ENCODE measurements around the gene HSF2BP. TPM values are rescaled to one million over a fixed set of nuclear protein-coding genes. Genes with fewer than 3 reads are reported as not detected.

Gene HSF2BP
- total RNA-seq, 1 experiment from 2014 or later, result 10.9 TPM

GRCh38 chr21:43605320-43606215, 53.7 kb downstream of the HSF2BP start:
- ChIA-PET POLR2A (no interaction called here), CTCF (no interaction called here)
- no TSS peak for BruUV-seq (replicated peaks)
- no peak for TF ChIP-seq CTCF (IDR thresholded peaks at IDR 0.05; ENCODE audit: insufficient read depth in 1 of 2, low read depth in 1 of 2, low read length in 1 of 2, severe bottlenecking in 1 of 2, unreplicated experiment in 1 of 2)
- Histone ChIP-seq H3K9me3 (0 out of 2 replicates have a peak, but pooled peaks cover 4% of the 10 kb centered on the region), H3K4me1 (peaks cover 28% of the 10 kb centered on the region), H3K4me3 (ENCODE audit: low read depth, low read length) (no peak overlapping the region), H3K27me3 (replicated peaks; ENCODE audit: control insufficient read depth, insufficient read depth, low read length) (no peaks in the 10 kb centered on the region), H3K36me3 (ENCODE audit: control insufficient read depth, insufficient read depth, low read length) (no peaks in the 10 kb centered on the region)
- no peaks in the 10 kb centered on the region for H3K27me3 Mint-ChIP-seq (ENCODE audit: insufficient read depth, unreplicated experiment)
- H3K4me1 Mint-ChIP-seq (ENCODE audit: low read depth, unreplicated experiment), result peaks cover 16% of the 10 kb centered on the region
- no peak for DNase-seq
- intact Hi-C loops (cut with micrococcal nuclease; ENCODE audit: unreplicated experiment), result no loop called here
- H3K36me3 Mint-ChIP-seq (ENCODE audit: insufficient read depth, unreplicated experiment), result peaks cover 5% of the 10 kb centered on the region
- H3K4me3 Mint-ChIP-seq (ENCODE audit: unreplicated experiment), result no peak overlapping the region
- no peaks in the 10 kb centered on the region for H3K9me3 Mint-ChIP-seq (ENCODE audit: unreplicated experiment)
- no peak overlapping the region for H3K27ac Mint-ChIP-seq (ENCODE audit: unreplicated experiment)

GRCh38 chr21:43604505-43605204, 54.6 kb downstream of the HSF2BP start:
- H3K27ac Mint-ChIP-seq (ENCODE audit: unreplicated experiment), result no peak overlapping the region
- Histone ChIP-seq H3K4me1 (peaks cover 19% of the 10 kb centered on the region; the same call in 1 of the 2 replicates), H3K4me3 (ENCODE audit: low read depth, low read length) (no peak overlapping the region), H3K36me3 (ENCODE audit: control insufficient read depth, insufficient read depth, low read length) (no peaks in the 10 kb centered on the region), H3K27me3 (replicated peaks; ENCODE audit: control insufficient read depth, insufficient read depth, low read length) (no peaks in the 10 kb centered on the region), H3K9me3 (0 out of 2 replicates have a peak, but pooled peaks cover 4% of the 10 kb centered on the region)
- CTCF ChIA-PET, result no interaction called here
- no peak for DNase-seq
- intact Hi-C loops (cut with micrococcal nuclease; ENCODE audit: unreplicated experiment), result no loop called here
- POLR2A ChIA-PET, result no interaction called here
- H3K9me3 Mint-ChIP-seq (ENCODE audit: unreplicated experiment), result no peaks in the 10 kb centered on the region
- H3K36me3 Mint-ChIP-seq (ENCODE audit: insufficient read depth, unreplicated experiment), result peaks cover 5% of the 10 kb centered on the region
- peaks cover 9% of the 10 kb centered on the region for H3K4me1 Mint-ChIP-seq (ENCODE audit: low read depth, unreplicated experiment)
- TF ChIP-seq CTCF (IDR thresholded peaks at IDR 0.05; ENCODE audit: insufficient read depth in 1 of 2, low read depth in 1 of 2, low read length in 1 of 2, severe bottlenecking in 1 of 2, unreplicated experiment in 1 of 2), result no peak
- H3K4me3 Mint-ChIP-seq (ENCODE audit: unreplicated experiment), result no peak overlapping the region
- no peaks in the 10 kb centered on the region for H3K27me3 Mint-ChIP-seq (ENCODE audit: insufficient read depth, unreplicated experiment)
- BruUV-seq (replicated peaks), result no TSS peak

GRCh38 chr21:43603641-43604504, 55.4 kb downstream of the HSF2BP start:
- Histone ChIP-seq H3K4me1 (peaks cover 18% of the 10 kb centered on the region), H3K27me3 (replicated peaks; ENCODE audit: control insufficient read depth, insufficient read depth, low read length) (no peaks in the 10 kb centered on the region), H3K36me3 (ENCODE audit: control insufficient read depth, insufficient read depth, low read length) (no peaks in the 10 kb centered on the region), H3K9me3 (0 out of 2 replicates have a peak, but pooled peaks cover 4% of the 10 kb centered on the region), H3K4me3 (ENCODE audit: low read depth, low read length) (no peak overlapping the region)
- DNase-seq, result peak in 1 of 2 experiments; percentile 43
- no TSS peak for BruUV-seq (replicated peaks)
- Mint-ChIP-seq H3K27ac (ENCODE audit: unreplicated experiment) (no peak overlapping the region), H3K36me3 (ENCODE audit: insufficient read depth, unreplicated experiment) (peaks cover 5% of the 10 kb centered on the region), H3K9me3 (ENCODE audit: unreplicated experiment) (no peaks in the 10 kb centered on the region), H3K27me3 (ENCODE audit: insufficient read depth, unreplicated experiment) (no peaks in the 10 kb centered on the region), H3K4me3 (ENCODE audit: unreplicated experiment) (no peak overlapping the region), H3K4me1 (ENCODE audit: low read depth, unreplicated experiment) (peaks cover 1% of the 10 kb centered on the region)
- intact Hi-C loops (cut with micrococcal nuclease; ENCODE audit: unreplicated experiment), result no loop called here
- TF ChIP-seq CTCF (IDR thresholded peaks at IDR 0.05; ENCODE audit: insufficient read depth in 1 of 2, low read depth in 1 of 2, low read length in 1 of 2, severe bottlenecking in 1 of 2, unreplicated experiment in 1 of 2), result no peak
- ChIA-PET CTCF (no interaction called here), POLR2A (no interaction called here)

Measured in Caco-2 (cell line).